ENCODE data around the gene C16orf90.
"Not testable (repeated sequence)": the region's sequence is repeated elsewhere in the genome, so short reads cannot be mapped to it uniquely, and the experiment has no call there.

Gene C16orf90

DNA sequence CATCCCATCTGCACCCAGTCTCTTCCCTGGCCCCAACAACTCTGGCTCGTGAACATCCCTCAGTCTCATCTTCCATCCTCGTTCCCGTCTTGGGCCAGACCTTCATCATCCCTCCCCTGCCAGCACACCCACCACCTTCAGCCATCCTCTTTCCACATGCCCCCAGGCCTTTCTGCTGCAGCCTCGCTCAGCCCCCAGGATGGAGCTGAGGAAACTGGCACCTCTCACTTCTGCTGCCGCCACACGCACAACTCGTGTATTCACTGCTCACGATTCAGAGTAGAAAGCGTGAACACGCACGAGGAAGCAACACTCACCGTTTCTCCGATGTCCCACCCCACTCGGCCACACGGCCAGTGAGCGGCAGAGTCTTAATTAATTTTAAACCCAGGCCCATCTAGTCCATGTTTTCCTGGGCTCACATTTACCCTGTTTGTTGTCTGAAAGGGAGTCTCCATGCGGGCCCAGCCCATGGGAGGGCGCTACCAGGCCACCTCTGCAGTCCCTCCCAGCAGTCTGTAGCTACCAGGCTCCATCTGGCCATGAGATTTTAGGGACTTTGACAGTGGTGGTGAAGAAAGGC is 12.5 kb downstream of the C16orf90 start:
- no peak for DNase-seq

DNA sequence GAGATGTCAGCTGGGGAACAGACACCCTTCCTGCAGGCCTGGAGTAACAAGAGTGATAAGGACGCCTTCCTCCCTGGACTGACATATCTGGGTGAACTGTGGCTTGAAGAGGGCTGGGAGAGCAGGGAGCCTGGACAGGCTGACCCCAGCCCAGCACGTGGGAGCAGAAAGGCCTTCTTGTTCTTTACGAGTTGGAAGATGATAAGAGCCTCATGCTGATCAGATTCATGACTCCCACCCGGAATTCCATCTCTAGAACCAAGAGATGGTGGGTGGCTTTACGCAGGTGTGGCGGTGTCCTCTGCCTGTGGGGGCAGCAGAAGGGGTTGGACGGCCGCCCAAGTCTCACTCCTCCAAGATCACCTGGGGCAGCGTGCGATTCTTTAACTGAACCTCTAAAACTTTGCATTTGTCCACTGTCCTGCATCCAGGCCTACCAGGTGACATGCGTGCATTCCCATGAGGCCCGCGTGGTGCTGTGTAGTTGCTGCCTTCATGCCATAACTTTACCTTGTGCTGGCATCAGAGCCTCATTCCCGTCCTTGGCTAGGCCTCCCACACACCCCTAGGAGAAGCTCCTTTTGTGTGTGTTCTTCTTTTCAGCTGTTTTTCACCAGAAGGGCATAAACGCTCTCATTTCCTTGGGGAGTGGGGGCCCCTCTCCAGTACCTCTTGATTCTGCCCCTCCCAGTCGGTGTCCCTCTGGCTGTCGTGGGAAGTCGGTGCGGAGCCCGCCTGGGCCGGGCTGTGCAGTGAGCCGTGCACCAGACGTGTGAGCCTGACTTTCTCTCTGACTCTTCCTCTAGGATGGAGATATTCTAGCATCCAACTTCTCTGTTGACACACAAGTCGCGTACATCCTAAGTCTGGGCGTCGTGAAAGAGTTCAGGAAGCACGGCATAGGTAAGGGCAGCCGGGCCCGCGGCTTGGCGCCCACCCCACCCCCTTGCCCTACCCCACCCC is 13.3 kb downstream of the C16orf90 start:
- DNase-seq = no peak

DNA sequence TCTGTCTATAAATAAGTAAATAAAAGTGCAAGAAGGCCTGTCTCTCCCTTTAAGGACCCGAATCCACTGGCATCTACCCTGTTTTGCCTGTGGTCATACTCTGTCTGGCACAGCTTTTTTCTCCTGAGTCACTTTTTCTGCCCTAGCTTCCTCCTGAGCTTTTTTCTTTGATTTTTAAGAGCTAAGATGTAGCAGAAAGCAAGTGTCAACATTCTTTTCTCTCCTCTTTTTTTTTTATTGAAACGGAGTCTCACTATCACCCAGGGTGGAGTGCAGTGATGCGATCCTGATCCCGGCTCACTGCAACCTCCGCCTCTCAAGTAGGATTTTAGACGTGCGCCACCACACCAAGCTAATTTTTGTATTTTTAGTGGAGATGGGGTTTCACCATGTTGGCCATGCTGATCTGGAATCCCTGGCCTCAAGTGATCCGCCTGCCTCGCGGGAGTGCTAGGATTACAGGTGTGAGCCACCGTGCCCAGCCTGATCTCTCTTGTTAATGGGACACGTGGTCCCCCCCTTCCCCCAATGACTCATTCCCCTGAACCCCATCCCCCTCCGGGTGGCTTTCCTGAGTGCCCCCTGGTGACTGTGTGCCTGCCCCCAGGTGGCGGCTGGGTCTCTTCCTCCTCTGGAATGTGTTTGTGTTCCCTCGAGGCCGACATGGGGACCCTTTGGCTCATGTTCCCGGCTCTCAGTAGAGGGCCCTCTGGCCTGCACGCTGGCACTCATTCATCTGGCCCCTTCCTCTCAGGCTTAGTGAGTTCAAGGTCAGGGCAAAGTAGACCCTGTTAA is 14.2 kb downstream of the C16orf90 start:
- DNase-seq = no peak

DNA sequence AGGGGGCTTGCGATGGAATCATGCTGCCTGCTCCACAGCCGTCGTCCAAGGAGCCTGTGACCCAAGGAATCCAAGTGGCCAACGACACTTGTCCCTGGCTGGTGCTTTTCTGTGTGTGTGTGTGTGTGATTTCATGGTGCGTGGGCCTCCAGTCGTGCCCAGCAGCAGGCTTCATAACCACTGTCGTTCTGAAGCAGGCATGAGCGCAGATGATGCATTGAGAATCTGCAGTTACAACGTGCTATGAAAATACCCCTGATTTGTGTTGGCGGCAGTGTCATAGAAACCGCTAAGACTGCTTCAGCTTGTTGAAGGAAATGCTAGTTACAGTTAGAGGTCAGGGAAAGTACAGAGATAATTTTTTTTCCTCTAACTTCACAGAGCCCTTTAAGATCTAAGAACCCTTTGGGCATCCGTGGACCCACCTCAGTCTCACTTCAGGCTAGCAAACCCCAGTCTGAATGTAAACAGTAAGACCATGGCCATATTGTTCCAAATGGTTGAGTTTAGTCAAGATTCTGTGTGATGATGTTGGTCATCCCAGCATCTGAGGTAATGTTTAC is 15.6 kb downstream of the C16orf90 start:
- no peak for DNase-seq

DNA sequence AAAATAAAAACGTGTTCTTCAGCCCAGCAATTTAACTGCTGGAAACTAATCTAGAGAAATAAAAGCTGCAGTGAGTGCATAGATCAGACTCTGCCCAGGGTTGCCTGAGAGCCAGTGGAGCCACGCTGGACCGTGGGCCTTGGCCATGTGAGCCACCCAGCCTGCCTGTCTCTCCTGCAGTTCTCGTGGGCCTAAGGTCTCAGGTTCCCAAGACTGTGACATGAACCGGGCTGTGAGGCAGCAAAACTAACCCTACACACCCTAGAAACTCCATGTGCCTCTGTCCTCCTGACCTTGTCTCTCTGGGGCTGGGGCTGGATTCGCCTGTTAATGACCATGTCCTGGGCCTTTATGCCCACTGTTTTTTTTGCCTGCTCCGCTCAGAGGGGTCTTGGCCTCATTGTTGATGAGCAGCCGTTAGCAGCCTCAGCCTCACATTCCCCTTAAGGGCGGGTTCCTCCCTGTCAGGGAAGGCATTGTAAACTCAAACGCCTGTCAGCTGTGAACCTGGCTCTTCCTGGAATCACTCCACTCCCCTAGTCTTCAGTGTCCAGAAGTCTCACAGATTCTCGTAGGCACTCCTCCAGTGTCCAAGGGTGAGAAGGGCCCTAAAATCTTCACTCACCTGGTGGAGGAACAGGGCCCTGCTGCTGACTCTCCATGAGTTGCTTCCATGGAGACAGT is 16.9 kb downstream of the C16orf90 start:
- no peak for DNase-seq

DNA sequence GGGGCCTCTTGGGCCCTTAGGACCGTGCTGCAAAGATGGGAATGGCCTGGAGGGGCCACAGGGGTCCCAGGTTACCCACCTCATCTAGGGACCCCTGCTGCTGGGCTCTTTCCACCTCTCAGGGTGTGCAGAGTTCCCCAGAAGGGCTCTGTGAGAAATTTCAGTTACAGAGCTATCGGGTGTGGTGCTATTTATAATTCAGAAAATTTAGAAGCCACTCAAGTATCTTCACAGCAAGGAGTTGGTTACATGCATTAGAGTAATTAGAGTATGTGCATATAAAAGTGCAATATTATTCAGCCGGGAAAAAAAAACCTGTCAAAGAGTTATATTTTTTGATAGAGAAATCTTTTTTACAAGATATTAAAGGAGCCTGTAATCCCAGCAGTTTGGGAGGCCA is 18.9 kb downstream of the C16orf90 start:
- no peak for DNase-seq

DNA sequence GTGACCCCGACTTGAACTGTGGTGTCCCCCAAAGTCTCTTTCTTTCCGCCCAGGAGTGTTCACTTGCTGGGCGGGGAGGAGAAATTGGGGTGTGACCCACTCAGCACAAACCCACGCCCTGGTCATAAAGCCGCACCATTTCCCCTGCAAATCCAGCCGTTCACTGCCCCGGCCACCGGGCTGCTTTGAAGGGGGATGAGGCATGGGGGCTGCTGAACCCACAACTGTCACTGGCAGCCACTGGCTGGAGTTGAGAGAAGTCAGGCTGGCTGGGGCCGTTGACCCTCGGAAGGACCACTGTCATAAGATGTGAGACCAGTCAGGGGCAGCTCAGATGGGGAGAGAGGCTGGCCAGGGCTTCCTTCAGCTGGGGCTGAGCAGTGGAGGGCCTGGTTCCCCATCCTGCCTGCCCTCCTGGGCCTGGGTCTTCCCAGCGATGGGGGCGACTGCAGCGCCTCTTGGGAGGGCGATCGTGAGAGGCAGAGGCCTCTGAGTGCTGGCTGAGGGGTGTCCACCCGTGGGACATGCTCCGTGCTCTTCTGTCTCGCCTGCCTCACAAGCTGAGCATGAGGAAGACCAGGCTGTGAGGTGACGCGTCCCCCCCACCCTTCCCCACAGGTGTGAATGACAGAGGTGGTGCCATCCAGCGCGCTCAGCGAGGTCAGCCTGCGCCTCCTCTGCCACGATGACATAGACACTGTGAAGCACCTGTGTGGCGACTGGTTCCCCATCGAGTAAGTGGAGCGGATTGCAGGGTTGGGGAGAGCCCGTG is 19.5 kb downstream of the C16orf90 start:
- DNase-seq = no peak

DNA sequence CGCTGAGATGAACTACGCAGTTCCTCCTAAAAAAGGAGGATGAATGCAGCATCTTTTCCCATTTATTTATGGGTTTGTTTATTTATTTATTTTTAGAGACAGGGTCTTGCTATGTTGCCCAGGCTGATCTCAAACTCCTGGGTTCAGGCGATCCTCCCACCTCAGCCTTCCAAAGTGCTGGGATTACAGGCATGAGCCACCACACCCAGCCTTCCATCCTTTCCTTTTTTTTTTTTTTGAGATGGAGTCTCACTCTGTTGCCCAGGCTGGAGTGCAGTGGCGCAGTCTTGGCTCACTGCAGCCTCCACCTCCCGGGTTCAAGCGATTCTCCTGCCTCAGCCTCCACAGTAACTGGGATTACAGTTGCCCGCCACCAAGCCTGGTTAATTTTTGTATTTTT is 20.4 kb downstream of the C16orf90 start:
- DNase-seq = not testable (repeated sequence)

DNA sequence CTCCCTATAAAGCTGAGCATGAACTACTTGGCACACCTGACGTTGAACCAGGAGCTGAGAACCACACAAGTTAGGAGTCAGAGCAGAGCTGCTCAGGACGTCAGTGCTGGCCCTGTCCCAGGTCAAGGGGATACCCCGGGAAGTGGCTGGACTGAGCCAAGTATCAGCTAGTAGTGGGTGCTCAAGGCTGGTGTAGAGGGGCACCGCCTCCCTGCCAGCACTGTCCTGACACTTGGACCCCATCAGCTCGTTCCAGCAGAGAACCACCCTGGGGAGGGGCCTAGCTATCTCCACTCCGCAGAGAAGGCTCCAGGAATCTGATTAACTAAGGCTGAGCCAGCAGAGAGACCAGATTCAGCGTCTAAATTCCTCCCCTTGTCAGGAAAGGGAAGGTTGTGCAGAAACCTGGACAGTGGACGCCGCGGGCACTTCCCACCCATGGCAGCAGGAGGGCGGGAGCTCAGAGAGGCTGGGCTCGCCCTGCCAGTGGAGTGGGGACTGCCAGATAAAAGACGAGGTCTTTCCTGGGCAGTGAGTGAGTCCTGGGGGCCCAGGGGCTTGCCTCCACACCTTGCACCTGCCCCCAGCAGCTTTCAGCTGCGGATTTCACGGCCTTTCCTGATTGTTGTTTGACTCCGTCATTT is 21.0 kb downstream of the C16orf90 start:
- no peak for DNase-seq

DNA sequence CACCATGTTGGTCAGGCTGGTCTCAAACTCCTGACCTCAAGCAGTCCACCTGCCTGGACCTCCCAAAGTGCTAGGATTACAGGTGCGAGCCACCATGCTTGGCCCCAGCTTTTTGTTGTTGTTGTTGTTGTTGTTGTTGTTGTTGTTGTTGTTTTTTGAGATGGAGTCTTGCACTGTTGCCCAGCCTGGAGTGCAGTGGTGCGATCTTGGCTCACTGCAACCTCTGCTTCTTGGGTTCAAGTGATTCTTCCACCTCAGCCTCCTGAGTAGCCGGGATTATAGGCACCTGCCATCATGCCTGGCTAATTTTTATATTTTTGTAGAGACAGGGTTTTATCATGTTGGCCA is 21.7 kb downstream of the C16orf90 start:
- DNase-seq = not testable (repeated sequence)

DNA sequence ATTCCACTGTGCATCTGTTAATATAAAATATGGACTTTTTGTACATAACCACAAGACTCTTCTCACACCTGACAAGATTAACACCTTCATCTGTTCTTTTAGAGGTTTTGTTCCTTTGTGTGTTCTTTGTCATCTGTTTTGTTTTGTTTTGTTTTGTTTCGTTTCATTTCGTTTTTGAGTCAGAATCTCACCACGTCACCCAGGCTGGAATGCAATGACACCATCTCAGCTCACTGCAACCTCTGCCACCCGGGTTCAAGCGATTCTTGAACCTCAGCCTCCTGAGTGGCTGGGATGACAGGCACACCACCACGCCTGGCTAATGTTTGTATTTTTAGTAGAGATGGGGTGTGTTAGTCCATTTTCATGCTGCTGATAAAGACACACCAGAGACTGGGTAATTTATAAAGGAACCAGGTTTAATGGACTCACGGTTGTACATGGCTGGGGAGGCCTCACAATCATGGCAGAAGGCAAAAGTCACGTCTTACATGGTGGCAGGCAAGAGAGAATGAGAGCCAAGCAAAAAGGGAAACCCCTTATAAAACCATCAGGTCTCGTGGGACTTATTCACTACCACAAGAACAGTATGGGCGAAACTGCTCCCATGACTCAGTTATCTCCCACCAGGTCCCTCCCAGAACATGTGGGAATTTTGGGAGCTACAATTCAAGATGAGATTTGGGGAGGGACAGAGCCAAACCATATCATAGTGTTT is 22.3 kb downstream of the C16orf90 start:
- DNase-seq = no peak

DNA sequence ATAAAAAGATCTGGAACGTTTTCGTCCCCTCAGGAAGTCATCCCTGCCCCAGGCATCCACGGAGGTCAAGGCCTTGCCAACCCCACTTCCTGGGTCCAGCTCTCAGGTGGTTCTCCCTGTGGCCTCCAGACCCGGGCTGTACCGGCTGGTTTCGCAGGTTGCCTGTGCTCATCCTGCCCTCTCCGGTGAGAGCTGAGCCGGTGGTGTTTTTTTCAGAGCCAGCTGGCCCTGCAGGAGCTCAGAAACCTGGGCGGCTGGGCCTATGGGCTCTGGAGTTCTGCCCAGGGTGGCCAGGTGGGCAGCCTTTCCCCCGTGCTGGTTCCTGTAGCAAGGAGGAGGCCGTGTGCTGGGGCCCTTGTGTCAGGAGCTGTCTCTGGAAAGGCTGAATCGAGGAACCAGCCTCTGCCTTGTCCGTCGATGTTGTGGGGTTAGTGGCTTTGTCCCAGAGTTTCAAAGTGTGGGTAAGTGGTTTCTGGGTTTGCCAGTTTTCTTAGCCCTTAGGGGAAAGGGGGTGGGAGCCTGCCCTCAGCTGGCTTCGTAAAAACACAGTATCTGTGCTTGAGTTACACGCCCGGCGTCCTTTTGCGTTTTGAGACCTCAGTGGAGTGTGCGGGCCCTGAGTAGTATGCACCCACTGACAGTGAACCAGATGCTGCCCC is 23.6 kb downstream of the C16orf90 start:
- DNase-seq = no peak

DNA sequence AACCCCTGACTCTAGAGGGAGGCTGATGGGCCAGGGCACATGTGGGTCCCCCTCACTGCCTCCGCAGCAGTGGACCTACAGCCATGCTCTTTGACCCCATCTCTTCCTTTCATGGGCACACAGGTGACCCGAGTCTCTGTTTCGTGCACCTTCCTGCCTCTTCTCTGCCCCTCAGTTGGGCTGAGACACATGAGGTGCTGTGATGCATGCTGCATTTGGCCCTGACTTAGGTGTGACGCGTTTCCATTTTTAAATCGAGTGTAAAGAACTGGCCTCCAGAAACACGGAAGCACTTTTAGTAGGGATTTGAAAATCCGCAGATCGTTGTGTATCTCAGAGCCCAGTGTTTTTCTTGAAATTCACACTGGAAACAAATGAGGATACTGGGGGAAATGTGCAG is 24.6 kb downstream of the C16orf90 start:
- no peak for DNase-seq

DNA sequence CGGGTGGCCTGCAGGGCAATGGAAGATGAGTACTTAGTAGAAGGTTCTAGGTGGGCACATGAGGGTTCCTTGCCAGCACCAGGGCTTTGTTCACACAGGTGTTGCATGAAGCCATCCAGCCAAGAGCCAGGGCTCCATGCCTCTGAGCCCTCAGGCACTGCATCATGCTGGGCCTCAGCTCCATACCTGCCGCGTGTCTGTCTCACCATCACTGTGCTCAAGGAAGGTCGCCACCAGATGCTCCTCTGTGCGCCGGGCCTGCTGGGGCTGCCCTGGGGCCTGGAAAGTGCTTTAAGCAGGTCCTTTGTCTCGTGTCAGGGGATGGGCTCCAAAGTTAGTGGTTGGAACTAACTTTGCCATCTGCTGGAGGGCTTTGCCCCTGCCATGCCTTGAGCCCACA is 25.6 kb downstream of the C16orf90 start:
- no peak for DNase-seq

DNA sequence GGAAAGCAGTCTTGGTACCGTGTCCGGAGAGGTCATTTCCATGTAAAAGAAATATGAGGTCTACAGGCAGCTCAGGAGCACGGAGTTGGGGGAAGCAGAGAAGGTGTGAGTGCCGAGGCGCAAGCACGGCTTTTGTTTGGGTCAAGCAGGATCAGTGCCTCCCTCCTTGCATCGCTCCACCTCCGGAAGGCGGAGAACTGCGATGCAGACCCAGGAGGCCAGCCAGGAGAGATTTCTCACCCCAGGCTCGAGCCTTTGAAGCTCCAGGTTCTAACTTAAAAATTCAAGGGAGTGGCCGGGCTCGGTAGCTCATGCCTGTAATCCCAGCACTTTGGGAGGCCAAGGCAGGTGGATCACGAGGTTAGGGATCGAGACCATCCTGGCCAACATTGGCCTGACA is 26.8 kb downstream of the C16orf90 start:
- DNase-seq = no peak

DNA sequence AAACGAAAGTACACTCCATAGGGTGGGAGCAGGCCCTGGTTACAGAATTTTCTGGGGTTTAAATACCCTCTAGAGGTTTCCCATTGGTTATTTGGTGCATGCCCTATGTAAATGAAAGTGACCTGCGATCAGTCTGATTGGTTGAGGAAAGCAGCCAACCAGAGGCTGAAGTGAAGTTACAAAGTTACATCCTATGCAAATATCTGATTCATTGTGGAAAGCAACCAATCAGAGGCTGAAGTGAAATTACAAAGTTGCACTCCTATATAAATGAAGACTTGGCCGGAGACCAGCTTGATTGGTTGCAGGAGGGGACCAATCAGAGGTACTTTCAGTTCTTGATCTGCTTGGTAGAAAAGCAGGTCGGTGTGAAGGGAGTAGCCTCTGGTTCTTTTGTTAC is 27.4 kb downstream of the C16orf90 start:
- no peak for DNase-seq

DNA sequence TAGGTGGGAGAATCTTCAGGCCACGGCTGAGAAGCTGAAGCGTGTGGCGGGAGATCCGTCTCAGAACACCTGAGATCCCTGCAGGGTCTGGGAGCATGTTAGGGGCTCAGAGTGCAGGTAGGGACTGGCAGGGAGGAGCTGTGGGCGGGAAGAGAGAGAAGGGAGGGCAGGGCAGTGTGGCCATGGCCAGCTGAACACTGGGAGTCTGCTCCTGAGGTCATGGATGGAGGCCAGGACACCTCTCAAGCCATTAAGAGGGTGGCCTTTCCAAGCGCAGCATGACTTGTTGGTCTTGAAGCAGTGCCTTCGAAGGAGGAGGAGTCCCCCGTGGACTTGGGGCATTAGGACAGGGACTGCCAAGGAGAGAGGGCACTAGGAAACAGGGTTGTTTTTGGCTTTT is 28.1 kb downstream of the C16orf90 start:
- DNase-seq = no peak

DNA sequence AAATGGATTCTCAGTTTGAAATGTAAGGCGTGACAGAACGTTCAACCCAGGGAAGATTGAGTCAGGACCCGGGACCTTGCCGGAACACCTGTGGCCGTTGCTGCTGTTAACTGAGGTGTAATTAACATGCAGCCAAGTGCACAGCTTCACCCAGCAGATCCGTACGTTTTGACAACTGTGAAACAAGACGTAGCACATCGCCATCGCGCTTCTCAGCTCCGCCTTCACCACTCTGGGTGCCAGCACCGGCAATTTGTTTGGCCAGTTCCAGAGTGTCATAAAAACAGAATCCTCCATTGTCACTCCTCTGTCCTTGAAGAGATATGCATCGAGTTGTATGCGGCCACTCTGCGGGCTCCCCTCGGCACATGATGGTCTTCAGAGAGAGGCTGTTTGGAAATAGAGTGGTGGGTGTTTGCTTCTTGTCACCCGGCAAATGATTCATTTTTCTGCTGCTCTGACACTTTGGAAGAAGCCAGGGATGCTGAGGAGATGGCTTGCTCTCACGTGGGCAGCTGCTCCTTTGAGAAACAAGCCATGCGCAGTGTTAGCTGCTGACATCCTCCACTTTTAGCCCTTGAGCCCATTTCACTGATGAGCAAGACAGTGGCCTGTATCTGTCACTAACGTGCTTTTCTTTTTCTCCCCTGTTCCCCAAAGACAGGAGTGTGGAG is 29.2 kb downstream of the C16orf90 start:
- no peak for DNase-seq

DNA sequence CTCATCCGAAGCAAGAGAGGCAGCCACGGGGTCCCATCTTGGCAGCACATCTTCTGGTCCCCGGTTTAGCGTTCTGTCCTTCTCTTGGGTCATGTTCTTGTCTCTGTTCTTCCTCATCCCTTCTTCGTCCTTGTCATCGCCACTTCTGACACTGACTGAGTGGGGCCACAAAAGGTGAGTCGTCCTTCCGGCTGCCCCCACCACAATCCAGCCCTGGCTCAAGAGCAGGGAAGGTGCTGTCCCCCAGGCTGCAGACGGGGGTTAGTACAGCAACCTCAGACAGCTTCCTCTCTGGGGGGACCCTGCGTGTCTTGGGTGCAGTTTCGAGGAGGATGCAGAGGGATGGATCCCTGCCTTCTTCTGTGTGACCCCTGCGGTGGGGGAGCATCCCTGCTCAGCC is 30.0 kb downstream of the C16orf90 start:
- no peak for DNase-seq

DNA sequence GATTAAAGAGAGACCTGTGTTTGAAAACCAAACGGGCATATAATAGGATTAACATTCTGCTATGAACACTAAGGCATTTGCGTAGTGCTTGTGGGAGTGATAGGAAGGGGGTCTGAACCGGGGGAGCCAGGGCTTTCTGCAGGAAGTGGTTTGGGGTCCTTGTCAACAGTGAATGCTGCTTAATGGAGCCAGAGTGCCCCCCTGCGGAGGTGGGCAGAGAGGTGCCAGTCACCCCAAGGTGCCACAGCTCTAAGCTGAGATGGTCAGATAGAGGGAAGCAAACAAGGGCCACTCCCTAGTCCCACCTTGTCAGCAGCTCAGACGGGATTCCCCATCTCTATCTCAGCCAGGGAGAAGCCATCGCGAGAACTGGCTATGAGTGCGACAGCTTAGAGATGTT is 34.1 kb downstream of the C16orf90 start:
- peak; percentile 35 for DNase-seq
